ENCODE results near the gene ZNF324. TPM values are rescaled to one million over a fixed set of nuclear protein-coding genes. Genes with fewer than 3 reads are reported as not detected.
A peak's percentile ranks its signal among the peaks of the same experiment; 100 is the strongest.

Gene ZNF324
- total and polyA plus RNA-seq, 9 of the 15 experiments (the other 6 are each of a cell fraction or from before 2014, with no cell fraction given): 0.92 to 16.4 (median 5.3) TPM

- H3K9me3 ChIP-seq (replicated peaks; ENCODE audit: control insufficient read depth, insufficient read depth, low read depth, low read length): no peaks in the 10 kb centered on the region
- intact Hi-C loops (cut with micrococcal nuclease) (no loop called here), in situ Hi-C loops (cut with MboI) (no loop called here)
- ATAC-seq (no peak), FAIRE-seq (no peak), DNase-seq (ENCODE audit: extremely low read depth in 1 of 4, low spot score in 3 of 4) (no peak)
- POLR2A ChIA-PET: interaction anchor here (0.7 kb wide), 1 partner anchor 9 kb away, joined by 3 read pairs; no protein-coding TSS in a partner anchor
- no peaks in the 10 kb centered on the region; the same call in 1 of the 3 replicates for H3K79me2 ChIP-seq (ENCODE audit: control insufficient read depth, insufficient read depth, low read length)
- CTCF ChIA-PET (ENCODE audit: low intra/inter-chr PET ratio): no interaction called here
- peaks cover 44% of the 10 kb centered on the region; the same call in 2 of the 3 replicates for H3K36me3 ChIP-seq (ENCODE audit: control insufficient read depth, insufficient read depth, low read length)
- no peak overlapping the region for H3K4me3 ChIP-seq
- BruUV-seq (replicated peaks): no TSS peak
- peaks cover 11 to 36% of the 10 kb centered on the region in 2 experiments for H3K4me1 ChIP-seq (replicated peaks in 1 of 2; ENCODE audit: control insufficient read depth in 2 of 2, insufficient read depth in 2 of 2, low read length in 2 of 2)
- H4K20me1 ChIP-seq (replicated peaks; ENCODE audit: control insufficient read depth, insufficient read depth, low read length): 0 out of 2 replicates have a peak, but pooled peaks cover 1% of the 10 kb centered on the region
- WGBS (ENCODE audit: insufficient coverage, low coverage, missing lambda C conversion rate): 92% methylated on average over 7 of the region's 20 CpGs
- H3K9me1 ChIP-seq (ENCODE audit: control insufficient read depth, insufficient read depth, low read length): no peaks in the 10 kb centered on the region
- no peak overlapping the region for H3K27ac ChIP-seq (ENCODE audit: extremely low read depth, low read depth, low read length)
- H3K9ac ChIP-seq (ENCODE audit: insufficient read depth in 1 of 2, low read depth in 2 of 2, low read length in 2 of 2): 0 out of 4 replicates have a peak overlapping the region, but pooled peaks of 1 of the 2 experiments have one; percentile 8
- H3K27me3 ChIP-seq (ENCODE audit: control insufficient read depth in 2 of 2, insufficient read depth in 2 of 2, low read length in 2 of 2): no peaks in the 10 kb centered on the region
- H2AFZ ChIP-seq (ENCODE audit: low read depth, low read length): no peak overlapping the region
- no peak overlapping the region for H3K4me2 ChIP-seq (ENCODE audit: insufficient read depth, low read length)
- TF ChIP-seq RBFOX2 (IDR thresholded peaks at IDR 0.05; ENCODE audit: low read depth, low read length): peak; percentile 19
- no peak for TF ChIP-seq ZNF407 (IDR thresholded peaks at IDR 0.05; ENCODE audit: low read depth)
- no peak for TF ChIP-seq FOXP1 (CRISPR knock-in tag; IDR thresholded peaks at IDR 0.05)
- no peak for TF ChIP-seq RFX1 (IDR thresholded peaks at IDR 0.05)
- TF ChIP-seq KDM2B (CRISPR knock-in tag; IDR thresholded peaks at IDR 0.05): no peak
- no peak for TF ChIP-seq ELF2 (CRISPR knock-in tag; IDR thresholded peaks at IDR 0.05)
- TF ChIP-seq CREB3L1 (IDR thresholded peaks at IDR 0.05; ENCODE audit: borderline replicate concordance, low read depth): no peak
- no peak for TF ChIP-seq MAX (CRISPR knock-in tag; IDR thresholded peaks at IDR 0.05)
- TF ChIP-seq TCF7 (IDR thresholded peaks at IDR 0.05; ENCODE audit: borderline replicate concordance): no peak
- TF ChIP-seq POLR2G (IDR thresholded peaks at IDR 0.05; ENCODE audit: low read depth, low read length): peak; percentile 19; the same call in 1 of the 2 replicates
- TF ChIP-seq ZBTB8A (IDR thresholded peaks at IDR 0.05; ENCODE audit: partially characterized antibody): no peak
Observed at GRCh38 chr19:58480481-58480830, 13.6 kb downstream of the ZNF324 start.

Data from K562 (cell line).